Neural crest cell (in vitro differentiated cells): ENCODE data around the gene ADCY5. TPM values are rescaled to one million over a fixed set of nuclear protein-coding genes. Genes with fewer than 3 reads are reported as not detected.

Source experiments
- DNase-seq: peaks from one replicate; pipeline ENCODE4 v3.0.0; 2021; ENCODE audit warnings: low read depth, mixed read lengths, low spot score
- H3K27ac Mint-ChIP-seq: one replicate; pipeline ENCODE4 v1.8.0; 2021; ENCODE audit warnings: mild to moderate bottlenecking, mixed read lengths; ENCODE audit not compliant: unreplicated experiment
- H3K27me3 Mint-ChIP-seq: 2 replicates; pipeline ENCODE4 v1.8.0; 2021; ENCODE audit warnings: low read depth, mild to moderate bottlenecking, mixed read lengths
- H3K36me3 Mint-ChIP-seq: 2 replicates; pipeline ENCODE4 v1.8.0; 2021; ENCODE audit warnings: low read depth, mild to moderate bottlenecking, mixed read lengths
- H3K4me1 Mint-ChIP-seq: 2 replicates; pipeline ENCODE4 v1.8.0; 2021; ENCODE audit warnings: mixed read lengths
- H3K4me3 Mint-ChIP-seq: one replicate; pipeline ENCODE4 v1.8.0; 2021; ENCODE audit warnings: mild to moderate bottlenecking, mixed read lengths
- H3K9me3 Mint-ChIP-seq: 2 replicates; pipeline ENCODE4 v1.8.0; 2021; ENCODE audit warnings: mixed read lengths
- total RNA-seq: library from RNA; stranded (reverse); gene quantifications from 2 replicates; pipeline ENCODE4 v1.2.1, GENCODE V29; 2021
- TF ChIP-seq, protein P1 (sequence below): fragments of 200-600 bp; sonication (generic); conservative IDR thresholded peaks from 2 replicates; pipeline ENCODE4 v1.5.0; 2021; ENCODE audit warnings: antibody characterized with exemption, mild to moderate bottlenecking

Gene ADCY5
- total RNA-seq, 1 donor from 2014 or later: 2.2 TPM

DNA sequence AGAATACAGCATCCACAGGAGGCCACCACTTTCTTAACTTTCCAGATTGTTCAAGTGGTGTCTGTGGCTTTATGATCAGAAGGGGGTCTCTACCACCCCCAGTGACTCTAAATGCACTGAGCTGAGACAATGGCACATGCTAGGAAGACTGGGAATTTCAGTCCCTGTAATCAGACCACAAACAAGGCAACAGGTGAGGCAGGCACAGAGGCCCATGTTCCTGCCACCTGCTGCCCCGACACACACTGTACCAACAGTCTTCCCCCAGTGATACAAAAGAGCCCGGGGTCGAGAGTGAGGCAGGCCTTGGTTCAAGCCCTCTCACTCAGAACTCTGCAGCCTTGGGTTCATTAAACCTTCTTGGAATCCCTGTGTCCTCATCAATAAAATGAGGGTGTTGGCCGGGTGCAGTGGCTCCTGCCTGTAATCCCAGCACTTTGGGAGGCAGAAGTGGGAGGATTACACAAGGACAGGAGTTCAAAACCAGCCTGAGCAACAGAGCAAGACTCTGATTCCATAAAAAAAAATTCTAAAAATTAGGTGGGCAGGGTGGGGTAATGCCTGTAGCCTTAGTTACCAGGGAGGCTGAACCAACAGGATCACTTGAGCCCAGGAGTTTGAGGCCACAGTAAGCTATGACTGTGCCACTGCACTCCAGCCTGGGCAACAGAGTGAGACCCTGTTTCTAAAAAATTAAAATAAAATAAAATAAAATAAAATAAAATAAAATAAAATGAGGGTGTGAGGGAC is 55.8 kb downstream of the ADCY5 start:
- Mint-ChIP-seq H3K4me3 (no peak overlapping the region), H3K27me3 (no peaks in the 10 kb centered on the region), H3K36me3 (no peaks in the 10 kb centered on the region), H3K27ac (no peak overlapping the region), H3K4me1 (peaks cover 18% of the 10 kb centered on the region), H3K9me3 (no peaks in the 10 kb centered on the region)
- TF ChIP-seq, protein P1, sequence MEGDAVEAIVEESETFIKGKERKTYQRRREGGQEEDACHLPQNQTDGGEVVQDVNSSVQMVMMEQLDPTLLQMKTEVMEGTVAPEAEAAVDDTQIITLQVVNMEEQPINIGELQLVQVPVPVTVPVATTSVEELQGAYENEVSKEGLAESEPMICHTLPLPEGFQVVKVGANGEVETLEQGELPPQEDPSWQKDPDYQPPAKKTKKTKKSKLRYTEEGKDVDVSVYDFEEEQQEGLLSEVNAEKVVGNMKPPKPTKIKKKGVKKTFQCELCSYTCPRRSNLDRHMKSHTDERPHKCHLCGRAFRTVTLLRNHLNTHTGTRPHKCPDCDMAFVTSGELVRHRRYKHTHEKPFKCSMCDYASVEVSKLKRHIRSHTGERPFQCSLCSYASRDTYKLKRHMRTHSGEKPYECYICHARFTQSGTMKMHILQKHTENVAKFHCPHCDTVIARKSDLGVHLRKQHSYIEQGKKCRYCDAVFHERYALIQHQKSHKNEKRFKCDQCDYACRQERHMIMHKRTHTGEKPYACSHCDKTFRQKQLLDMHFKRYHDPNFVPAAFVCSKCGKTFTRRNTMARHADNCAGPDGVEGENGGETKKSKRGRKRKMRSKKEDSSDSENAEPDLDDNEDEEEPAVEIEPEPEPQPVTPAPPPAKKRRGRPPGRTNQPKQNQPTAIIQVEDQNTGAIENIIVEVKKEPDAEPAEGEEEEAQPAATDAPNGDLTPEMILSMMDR: no peak
- DNase-seq: no peak

DNA sequence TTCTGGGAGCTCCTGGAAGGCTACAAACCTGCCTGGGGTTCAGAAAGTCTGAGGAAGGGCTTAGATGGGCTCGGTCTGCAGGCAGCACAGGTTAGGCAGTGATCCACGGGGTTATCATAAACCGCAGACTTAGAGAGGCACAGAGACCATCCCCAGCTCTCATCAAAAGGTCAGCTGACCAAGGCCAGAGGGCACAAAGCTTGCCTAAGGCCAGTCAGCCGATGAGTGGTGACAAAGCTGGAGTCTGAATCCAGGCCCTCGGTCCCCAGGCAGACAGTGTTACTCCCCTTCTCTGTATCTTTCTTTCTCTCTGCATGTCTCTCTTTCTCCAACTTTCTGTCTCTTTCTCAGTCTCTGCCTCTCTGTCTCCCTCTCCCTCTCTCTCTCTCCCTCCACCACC is 56.5 kb downstream of the ADCY5 start:
- DNase-seq: peak; percentile 12
- Mint-ChIP-seq H3K27me3 (no peaks in the 10 kb centered on the region), H3K36me3 (no peaks in the 10 kb centered on the region), H3K4me1 (peaks cover 21% of the 10 kb centered on the region), H3K27ac (no peak overlapping the region), H3K4me3 (no peak overlapping the region), H3K9me3 (no peaks in the 10 kb centered on the region)
- TF ChIP-seq, protein P1: no peak

DNA sequence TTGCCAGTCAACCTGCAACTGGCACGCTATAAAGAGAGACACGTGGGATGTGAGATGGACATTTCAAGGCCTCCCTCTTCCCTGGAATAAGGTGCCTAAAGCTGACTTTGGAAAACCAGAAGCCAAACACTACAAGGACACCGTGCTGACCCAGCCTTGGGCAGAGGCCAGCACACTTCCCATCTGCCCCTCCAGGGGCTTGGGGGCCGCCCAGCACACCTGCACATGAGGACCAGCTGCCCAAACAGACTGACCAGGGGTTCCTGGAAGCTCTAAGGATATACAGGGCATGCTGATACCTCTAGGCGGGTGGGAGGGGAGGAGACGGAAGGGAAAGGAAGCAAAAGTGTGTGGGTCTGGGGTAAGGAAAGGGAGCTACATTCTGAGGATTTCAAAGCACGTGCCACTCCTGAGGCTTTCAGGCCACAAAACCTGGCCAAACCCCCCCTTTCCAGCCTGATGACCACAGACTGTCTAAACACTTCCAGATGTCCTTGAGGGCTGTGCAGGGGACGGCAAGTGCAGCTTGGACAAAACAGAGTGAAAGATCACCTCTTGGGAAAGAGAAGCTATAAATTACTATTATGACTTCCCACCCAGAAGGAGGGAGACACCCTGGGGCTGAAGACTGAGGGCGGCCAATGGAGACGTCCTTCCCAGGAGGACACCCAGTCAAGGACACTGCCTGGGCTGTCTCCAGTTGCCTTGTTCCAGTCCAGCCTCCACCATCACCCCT is 57.9 kb downstream of the ADCY5 start:
- no peak for DNase-seq
- Mint-ChIP-seq H3K27me3 (no peaks in the 10 kb centered on the region), H3K4me1 (peaks cover 32% of the 10 kb centered on the region), H3K36me3 (no peaks in the 10 kb centered on the region), H3K27ac (no peak overlapping the region), H3K9me3 (no peaks in the 10 kb centered on the region), H3K4me3 (no peak overlapping the region)
- TF ChIP-seq, protein P1: no peak

- DNase-seq: no peak
- no peaks in the 10 kb centered on the region for H3K36me3 Mint-ChIP-seq
- H3K27me3 Mint-ChIP-seq: no peaks in the 10 kb centered on the region
- no peak overlapping the region for H3K4me3 Mint-ChIP-seq
- H3K4me1 Mint-ChIP-seq: peaks cover 37% of the 10 kb centered on the region
- no peaks in the 10 kb centered on the region for H3K9me3 Mint-ChIP-seq
- no peak overlapping the region for H3K27ac Mint-ChIP-seq
- TF ChIP-seq, protein P1: no peak
These were observed 59.3 kb downstream of the ADCY5 start for GRCh38 chr3:123389628-123389918.

DNA sequence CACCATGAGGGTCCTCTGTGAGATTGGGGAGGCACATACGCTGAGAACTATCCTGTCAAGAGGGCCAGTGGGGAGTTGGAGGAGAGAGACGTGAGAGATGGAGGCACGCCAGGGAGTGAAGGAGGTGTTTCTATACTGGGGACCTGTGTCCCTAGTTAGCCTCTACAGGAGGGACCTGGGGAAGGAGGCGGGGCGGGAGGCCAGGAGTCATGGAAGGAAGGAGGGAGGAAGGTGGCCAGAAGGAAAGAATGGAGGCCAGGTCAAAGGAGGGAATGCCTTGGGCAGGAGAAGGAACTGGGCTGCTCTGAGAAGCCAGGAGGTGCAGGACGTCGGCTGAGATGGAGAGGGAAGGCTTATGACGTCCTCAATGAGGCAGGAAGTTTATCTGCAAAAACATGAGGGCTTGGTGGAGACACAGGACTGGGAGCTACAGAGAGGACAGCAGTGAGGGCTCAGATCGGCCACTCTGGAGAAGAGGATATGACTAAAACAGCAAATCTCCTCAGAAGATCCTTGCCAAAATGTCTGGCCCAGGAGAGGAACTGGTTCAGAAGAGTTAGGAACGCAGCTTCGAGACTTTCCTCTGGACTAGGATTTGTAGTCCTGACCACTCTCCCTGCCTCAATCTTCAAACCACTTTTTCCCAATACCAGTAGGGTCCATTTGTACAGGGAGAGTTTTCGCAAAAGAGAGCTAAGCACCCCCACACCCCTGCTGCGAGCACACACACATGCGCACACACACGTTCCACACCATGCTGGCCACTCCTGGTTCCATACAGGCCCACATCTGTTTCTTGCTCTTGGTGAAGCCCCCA is 59.9 kb downstream of the ADCY5 start:
- no peak for DNase-seq
- H3K9me3 Mint-ChIP-seq: no peaks in the 10 kb centered on the region
- no peaks in the 10 kb centered on the region for H3K27me3 Mint-ChIP-seq
- H3K4me3 Mint-ChIP-seq: no peak overlapping the region
- H3K27ac Mint-ChIP-seq: peak overlapping the region; percentile 76
- peaks cover 32% of the 10 kb centered on the region for H3K4me1 Mint-ChIP-seq
- no peaks in the 10 kb centered on the region for H3K36me3 Mint-ChIP-seq
- TF ChIP-seq, protein P1: no peak
